ENCODE results near the gene ANXA5. TPM values are rescaled to one million over a fixed set of nuclear protein-coding genes. Genes with fewer than 3 reads are reported as not detected.

The ANXA5 gene
- total RNA-seq, 1 experiment from 2014 or later, result 280 TPM

- Histone ChIP-seq H3K4me2 (ENCODE audit: low read length) (peak overlapping the region; percentile 96; the same call in 1 of the 2 replicates), H4K20me1 (ENCODE audit: low read length) (peaks cover 18% of the 10 kb centered on the region), H3K27ac (ENCODE audit: low read length) (no peak overlapping the region), H3K9ac (ENCODE audit: low read length) (no peak overlapping the region), H3K36me3 (ENCODE audit: low read depth, low read length) (peaks cover 11% of the 10 kb centered on the region), H3K79me2 (ENCODE audit: low read length) (peaks cover 37% of the 10 kb centered on the region), H3K9me2 (replicated peaks; ENCODE audit: low read length) (no peaks in the 10 kb centered on the region), H3K4me3 (ENCODE audit: low read length) (no peak overlapping the region), H2AFZ (ENCODE audit: low read length) (no peak overlapping the region), H3K27me3 (ENCODE audit: low read length) (no peaks in the 10 kb centered on the region), H3F3A (ENCODE audit: low read length, unreplicated experiment) (peaks cover 5% of the 10 kb centered on the region), H3K4me1 (ENCODE audit: insufficient read depth, low read length) (peaks cover 7% of the 10 kb centered on the region), H3K9me3 (ENCODE audit: low read length) (no peaks in the 10 kb centered on the region)
- no TSS peak for BruUV-seq (replicated peaks)
- DNase-seq (no peak), ATAC-seq (no peak)
- ChIA-PET CTCF (no interaction called here), POLR2A (ENCODE audit: unreplicated experiment) (no interaction called here)
- intact Hi-C loops (cut with micrococcal nuclease), result no loop called here
- TF ChIP-seq, protein P1, sequence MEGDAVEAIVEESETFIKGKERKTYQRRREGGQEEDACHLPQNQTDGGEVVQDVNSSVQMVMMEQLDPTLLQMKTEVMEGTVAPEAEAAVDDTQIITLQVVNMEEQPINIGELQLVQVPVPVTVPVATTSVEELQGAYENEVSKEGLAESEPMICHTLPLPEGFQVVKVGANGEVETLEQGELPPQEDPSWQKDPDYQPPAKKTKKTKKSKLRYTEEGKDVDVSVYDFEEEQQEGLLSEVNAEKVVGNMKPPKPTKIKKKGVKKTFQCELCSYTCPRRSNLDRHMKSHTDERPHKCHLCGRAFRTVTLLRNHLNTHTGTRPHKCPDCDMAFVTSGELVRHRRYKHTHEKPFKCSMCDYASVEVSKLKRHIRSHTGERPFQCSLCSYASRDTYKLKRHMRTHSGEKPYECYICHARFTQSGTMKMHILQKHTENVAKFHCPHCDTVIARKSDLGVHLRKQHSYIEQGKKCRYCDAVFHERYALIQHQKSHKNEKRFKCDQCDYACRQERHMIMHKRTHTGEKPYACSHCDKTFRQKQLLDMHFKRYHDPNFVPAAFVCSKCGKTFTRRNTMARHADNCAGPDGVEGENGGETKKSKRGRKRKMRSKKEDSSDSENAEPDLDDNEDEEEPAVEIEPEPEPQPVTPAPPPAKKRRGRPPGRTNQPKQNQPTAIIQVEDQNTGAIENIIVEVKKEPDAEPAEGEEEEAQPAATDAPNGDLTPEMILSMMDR (conservative IDR thresholded peaks at IDR 0.05; ENCODE audit: low read depth, low read length), result no peak
- TF ChIP-seq EZH2 (IDR thresholded peaks at IDR 0.05; ENCODE audit: low read length, unreplicated experiment), result no peak
- TF ChIP-seq EZH2phosphoT487 (IDR thresholded peaks at IDR 0.05; ENCODE audit: borderline replicate concordance, low read length), result no peak
These were observed 1.5 kb upstream of the ANXA5 start for GRCh38 chr4:121698236-121698671.

DNA sequence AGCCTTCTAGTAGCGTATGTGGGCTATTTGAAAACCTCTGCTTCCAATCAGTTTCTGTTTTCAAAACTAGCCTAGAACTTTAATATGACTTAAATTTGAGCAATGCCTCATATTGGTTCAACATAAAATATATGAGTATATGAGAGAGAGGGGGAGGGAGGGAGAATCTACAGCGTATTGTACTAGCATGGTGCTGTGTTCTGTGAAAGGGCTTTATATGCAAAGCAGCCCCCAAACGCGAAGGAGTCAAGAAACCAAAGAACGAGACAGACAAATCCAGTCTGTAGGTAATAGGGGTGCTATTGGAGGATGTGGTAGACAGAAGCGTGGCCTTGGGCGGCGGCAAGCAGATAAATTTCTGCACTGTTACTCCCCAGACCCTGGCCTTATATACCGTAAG is 784 bp upstream of the ANXA5 start:
- Histone ChIP-seq H3K27me3 (ENCODE audit: low read length) (no peaks in the 10 kb centered on the region), H3K9me3 (ENCODE audit: low read length) (no peaks in the 10 kb centered on the region), H3F3A (ENCODE audit: low read length, unreplicated experiment) (peaks cover 5% of the 10 kb centered on the region), H3K9me2 (replicated peaks; ENCODE audit: low read length) (no peaks in the 10 kb centered on the region), H3K36me3 (ENCODE audit: low read depth, low read length) (peaks cover 12% of the 10 kb centered on the region), H3K4me1 (ENCODE audit: insufficient read depth, low read length) (peaks cover 14% of the 10 kb centered on the region), H4K20me1 (ENCODE audit: low read length) (peaks cover 21% of the 10 kb centered on the region), H3K4me2 (ENCODE audit: low read length) (peak overlapping the region; percentile 96), H3K79me2 (ENCODE audit: low read length) (peaks cover 44% of the 10 kb centered on the region), H2AFZ (ENCODE audit: low read length) (peak overlapping the region; percentile 95), H3K9ac (ENCODE audit: low read length) (peak overlapping the region; percentile 99), H3K4me3 (ENCODE audit: low read length) (peak overlapping the region; percentile 89), H3K27ac (ENCODE audit: low read length) (peak overlapping the region; percentile 57; the same call in 1 of the 2 replicates)
- TF ChIP-seq, protein P1 (conservative IDR thresholded peaks at IDR 0.05; ENCODE audit: low read depth, low read length), result no peak
- TF ChIP-seq EZH2 (IDR thresholded peaks at IDR 0.05; ENCODE audit: low read length, unreplicated experiment), result no peak
- TF ChIP-seq EZH2phosphoT487 (IDR thresholded peaks at IDR 0.05; ENCODE audit: borderline replicate concordance, low read length), result no peak
- intact Hi-C loops (cut with micrococcal nuclease), result loop anchor here (1.0 to 2.0 kb wide), 2 partner anchors 29 to 39 kb away; no protein-coding TSS in a partner anchor
- POLR2A ChIA-PET (ENCODE audit: unreplicated experiment), result interaction anchor here (0.6 to 1.5 kb wide), 2 partner anchors 11 to 27 kb away, joined by 3 to 9 read pairs; no protein-coding TSS in a partner anchor
- no peak for ATAC-seq
- CTCF ChIA-PET, result interaction anchor here (1.1 to 1.6 kb wide), 2 partner anchors 14 to 39 kb away, joined by 3 to 6 read pairs; no protein-coding TSS in a partner anchor
- no peak for DNase-seq
- no TSS peak for BruUV-seq (replicated peaks)

DNA sequence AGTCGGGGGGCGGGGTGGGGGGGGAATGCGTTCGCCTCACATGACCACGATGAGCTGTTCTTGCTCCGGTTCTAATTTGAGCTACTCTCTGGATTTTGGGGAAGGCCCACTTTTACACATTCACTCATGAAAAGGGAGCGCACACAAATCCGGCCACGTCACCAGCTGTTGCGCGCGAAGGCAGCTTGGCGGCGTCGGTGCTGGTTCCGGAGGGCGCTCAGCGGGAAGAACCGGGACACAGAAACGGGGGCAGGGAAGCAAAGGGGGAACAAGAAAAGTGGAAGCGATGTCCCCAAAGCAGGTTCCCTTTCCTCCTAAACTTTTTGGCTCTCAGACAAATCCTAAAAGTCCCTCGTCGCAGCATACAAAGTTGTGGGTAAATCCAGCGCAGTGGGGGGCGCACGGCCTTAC is 605 bp downstream of the ANXA5 start:
- H3K9ac ChIP-seq (ENCODE audit: low read length), result peak overlapping the region; percentile 99
- H3K27ac ChIP-seq (ENCODE audit: low read length), result peak overlapping the region; percentile 90
- no peaks in the 10 kb centered on the region for H3K27me3 ChIP-seq (ENCODE audit: low read length)
- H3K79me2 ChIP-seq (ENCODE audit: low read length), result peaks cover 53% of the 10 kb centered on the region
- ATAC-seq (peak; percentile 13), DNase-seq (peak; percentile 60)
- peaks cover 24% of the 10 kb centered on the region for H4K20me1 ChIP-seq (ENCODE audit: low read length)
- peak overlapping the region; percentile 89 for H3K4me3 ChIP-seq (ENCODE audit: low read length)
- H3K4me1 ChIP-seq (ENCODE audit: insufficient read depth, low read length), result peaks cover 25% of the 10 kb centered on the region
- BruUV-seq (replicated peaks), result no TSS peak
- H3K36me3 ChIP-seq (ENCODE audit: low read depth, low read length), result peaks cover 18% of the 10 kb centered on the region
- CTCF ChIA-PET, result interaction anchor here (1.2 to 1.6 kb wide), 2 partner anchors 32 to 41 kb away, joined by 4 to 6 read pairs; no protein-coding TSS in a partner anchor
- H3K4me2 ChIP-seq (ENCODE audit: low read length), result peak overlapping the region; percentile 96
- intact Hi-C loops (cut with micrococcal nuclease), result loop anchor here (2.0 kb wide), 1 partner anchor 41 kb away; no protein-coding TSS in a partner anchor
- H3K9me2 ChIP-seq (replicated peaks; ENCODE audit: low read length), result no peaks in the 10 kb centered on the region
- H3K9me3 ChIP-seq (ENCODE audit: low read length), result no peaks in the 10 kb centered on the region
- TF ChIP-seq EZH2phosphoT487 (IDR thresholded peaks at IDR 0.05; ENCODE audit: borderline replicate concordance, low read length) (no peak), EZH2 (IDR thresholded peaks at IDR 0.05; ENCODE audit: low read length, unreplicated experiment) (no peak)
- TF ChIP-seq, protein P1 (conservative IDR thresholded peaks at IDR 0.05; ENCODE audit: low read depth, low read length), result no peak
- POLR2A ChIA-PET (ENCODE audit: unreplicated experiment), result interaction anchor here (0.6 to 1.5 kb wide), 6 partner anchors 9 to 30 kb away, joined by 3 to 22 read pairs (median 6); no protein-coding TSS in a partner anchor
- H2AFZ ChIP-seq (ENCODE audit: low read length), result no peak overlapping the region
- peaks cover 12% of the 10 kb centered on the region for H3F3A ChIP-seq (ENCODE audit: low read length, unreplicated experiment)

Data from PC-3 (cell line).